ENCODE measurements around the gene ATP6V1B1. TPM values are rescaled to one million over a fixed set of nuclear protein-coding genes. Genes with fewer than 3 reads are reported as not detected.

ATP6V1B1 gene
- polyA plus RNA-seq, 1 donor, result 1.3 TPM

DNA sequence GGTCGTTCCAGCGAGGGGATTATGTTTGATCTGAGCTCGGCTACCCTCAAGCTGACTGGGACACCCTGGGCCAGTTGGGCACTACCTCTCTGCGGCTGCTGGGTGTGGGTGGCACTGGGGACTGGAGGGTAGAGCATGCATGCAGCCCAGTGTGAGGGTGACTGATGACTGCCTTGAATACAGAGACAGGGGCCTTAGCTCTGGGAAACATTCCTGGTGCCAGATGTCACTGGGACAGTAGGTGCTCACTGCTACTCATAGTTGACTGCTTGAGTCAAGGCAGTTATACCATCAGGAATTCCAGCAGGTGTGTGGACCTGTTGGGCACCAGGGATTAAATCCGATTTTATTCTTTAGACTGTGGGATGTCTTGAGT lies 33.6 kb upstream of the ATP6V1B1 start:
- DNase-seq, result no peak

DNA sequence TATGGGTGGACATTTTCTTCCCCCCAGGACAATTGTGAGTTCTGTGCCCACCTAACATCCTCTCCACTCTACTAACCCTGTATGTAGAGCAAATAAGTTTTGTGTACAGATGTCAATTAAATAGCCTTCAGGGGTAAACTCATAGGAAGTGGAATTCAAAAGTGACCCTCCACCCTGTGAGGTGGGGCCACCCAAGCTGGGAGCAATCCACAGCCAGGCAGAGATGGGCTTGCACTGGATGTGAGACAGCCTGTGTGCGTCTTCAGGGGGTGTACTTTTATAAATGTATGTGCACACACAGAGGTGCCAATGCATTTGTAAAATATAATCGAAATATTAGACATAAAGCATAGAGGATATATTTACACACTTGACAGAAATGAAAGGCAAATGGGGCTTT lies 33.1 kb upstream of the ATP6V1B1 start:
- no peak for DNase-seq

DNA sequence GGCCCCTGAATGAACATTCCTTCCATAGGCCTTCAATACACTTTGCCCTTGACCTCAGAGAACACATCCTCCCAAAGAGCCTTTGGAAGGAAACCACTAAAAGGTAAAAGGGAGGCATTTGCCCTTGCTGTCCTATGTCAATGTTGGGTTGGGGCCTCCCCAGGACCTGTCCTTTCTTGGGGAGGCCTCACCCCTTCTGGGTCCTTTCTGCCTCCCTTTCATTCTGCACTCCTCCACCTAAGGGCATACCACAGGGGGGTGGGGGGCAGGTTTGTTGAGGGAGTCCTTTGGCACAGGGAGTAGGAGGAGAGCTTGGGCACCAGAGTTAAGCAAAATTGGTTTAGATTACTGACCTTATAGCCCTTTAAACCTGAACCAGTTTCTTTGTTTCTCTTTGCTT lies 32.5 kb upstream of the ATP6V1B1 start:
- no peak for DNase-seq

DNA sequence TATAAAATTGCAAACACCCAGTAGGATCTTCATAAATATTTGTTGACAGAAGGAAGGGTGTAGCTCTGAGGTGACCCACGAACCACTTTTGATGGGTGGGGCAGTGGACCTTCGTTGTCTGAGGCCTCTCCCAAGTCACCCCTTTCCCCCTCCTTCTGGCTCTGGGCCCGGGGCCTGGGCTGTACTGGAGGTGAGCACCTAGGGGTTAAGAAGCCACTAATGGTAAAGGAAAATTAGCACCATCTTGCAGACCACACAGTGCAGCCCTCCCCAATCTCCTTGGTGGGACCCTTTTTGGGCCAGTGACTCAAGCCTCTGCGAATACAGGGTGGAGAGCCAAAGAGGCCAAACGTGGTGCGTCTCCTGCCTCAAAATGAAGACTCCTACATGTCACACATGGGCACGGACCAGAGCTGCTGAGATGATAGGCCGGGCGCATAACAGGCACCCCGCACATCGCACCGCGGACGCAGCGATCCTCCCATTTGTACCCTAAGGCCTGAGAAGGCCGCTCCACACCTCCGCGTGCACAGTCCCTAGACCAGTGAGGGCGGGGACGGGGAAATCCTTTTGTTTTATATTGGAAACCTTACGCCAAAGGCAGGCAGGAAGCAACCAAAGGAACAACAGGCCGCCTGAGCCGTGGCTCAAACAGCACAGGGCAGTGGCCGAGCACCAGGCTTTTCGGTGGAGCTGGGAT lies 31.9 kb upstream of the ATP6V1B1 start:
- no peak for DNase-seq

DNA sequence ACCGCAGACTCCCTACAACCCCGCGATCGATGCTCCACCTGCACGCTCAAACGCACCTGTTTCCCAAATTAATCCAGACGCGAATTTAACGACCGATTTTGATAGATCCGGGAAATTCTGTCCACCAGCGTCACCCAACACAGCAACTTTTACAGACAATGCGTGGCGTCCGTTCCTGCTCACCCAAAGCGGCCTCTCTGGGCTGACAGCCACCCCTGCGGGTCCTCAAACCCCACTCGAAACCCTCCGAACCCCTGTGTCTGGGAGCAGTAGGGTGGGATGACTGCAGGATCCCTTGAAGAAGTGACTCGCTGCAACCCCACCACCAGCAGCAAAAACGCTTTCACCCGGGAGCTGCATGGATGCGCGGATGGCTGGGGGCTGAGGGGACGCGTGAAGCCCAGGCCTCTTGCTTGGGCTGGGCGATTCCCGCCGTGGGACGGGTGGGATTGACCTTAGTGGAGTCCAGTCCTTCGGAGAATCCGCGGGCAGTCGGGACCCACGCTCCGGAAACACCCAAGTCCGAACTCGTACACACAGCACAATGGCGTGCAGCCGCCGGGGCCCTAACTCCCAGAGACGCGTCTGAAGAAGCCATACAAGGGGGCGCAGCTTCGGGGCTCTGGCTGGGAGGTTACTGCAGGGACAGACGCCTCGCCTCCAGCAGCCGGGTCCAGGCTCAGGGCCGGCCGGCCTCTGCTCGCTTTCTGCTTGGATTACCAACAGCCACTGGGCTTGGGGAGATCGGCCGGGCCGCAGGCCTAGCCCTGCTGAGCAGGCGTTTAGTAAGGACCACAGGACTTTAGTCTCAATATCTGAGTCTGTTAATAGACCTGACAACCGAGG lies 31.1 kb upstream of the ATP6V1B1 start:
- no peak for DNase-seq

DNA sequence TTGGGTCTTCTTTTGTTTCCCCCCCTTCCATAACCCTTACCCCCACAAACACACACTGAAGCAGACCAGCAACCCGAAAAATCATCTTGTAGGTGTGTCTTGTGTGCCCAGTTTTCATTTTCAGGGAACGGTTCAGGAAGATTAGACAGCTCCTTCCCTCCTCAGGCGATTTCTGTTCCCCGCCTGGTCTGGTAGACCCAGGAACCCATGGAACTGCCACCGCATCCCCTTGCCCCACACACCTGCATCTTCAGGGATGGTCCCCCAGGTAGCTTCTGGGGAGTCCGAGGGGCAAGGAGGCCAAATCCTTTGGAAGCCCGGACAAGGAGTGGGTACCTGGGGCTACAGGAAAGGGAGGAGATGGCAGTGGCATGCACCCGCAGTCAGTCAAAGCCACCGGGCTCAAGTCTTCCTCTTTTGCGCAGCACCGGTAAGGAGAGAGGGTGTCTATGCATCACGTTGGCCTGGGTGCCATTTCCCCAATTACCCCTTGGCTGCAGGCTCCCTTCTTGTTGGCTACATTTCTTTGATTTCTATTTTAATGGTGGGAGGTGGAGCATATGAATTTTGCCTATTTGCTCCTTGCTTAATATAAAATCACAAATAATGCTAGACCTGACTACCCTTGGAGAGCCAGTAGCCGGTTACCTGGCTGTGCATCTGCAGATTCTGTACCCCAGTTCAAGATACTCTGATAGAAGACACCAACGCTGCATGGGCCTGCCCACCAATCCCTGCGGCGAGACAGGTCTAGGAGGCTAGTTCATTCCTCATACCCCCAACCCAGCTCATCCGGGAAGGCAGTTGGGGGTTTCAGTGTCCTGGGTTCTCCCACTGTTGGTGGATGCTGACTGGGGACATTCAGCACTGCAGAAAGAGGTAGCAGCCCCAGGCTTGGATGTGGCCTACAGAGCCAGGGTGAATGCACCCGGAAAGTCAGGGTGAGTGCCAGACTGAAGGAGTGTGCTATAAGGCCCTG lies 30.0 kb upstream of the ATP6V1B1 start:
- no peak for DNase-seq

DNA sequence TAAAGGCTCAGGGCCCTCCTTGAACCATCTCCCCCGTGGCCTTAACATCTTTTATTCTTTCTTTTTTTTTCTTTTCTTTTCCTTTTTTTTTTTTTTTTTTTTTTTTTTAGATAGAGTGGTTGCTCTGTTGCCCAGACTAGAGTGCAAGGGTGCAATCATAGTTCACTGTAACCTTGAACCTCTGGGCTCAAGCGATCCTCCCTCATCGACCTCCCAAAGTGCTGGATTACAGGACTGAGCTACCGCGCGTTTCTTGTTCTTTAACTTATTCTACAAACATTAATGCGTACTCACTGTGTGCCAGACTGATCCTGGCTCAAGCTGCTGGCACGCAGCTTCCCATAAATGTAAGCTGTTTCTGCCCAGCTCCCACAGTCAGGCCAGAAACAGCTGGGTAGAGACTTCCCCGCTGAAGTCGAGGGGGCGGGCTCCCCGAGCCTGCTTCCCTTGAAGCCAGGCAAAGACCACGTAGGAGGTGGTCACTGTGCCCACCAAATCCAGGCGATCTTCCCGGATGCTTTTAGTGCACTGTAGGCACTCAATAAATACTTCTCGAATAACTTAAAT lies 29.2 kb upstream of the ATP6V1B1 start:
- no peak for DNase-seq

DNA sequence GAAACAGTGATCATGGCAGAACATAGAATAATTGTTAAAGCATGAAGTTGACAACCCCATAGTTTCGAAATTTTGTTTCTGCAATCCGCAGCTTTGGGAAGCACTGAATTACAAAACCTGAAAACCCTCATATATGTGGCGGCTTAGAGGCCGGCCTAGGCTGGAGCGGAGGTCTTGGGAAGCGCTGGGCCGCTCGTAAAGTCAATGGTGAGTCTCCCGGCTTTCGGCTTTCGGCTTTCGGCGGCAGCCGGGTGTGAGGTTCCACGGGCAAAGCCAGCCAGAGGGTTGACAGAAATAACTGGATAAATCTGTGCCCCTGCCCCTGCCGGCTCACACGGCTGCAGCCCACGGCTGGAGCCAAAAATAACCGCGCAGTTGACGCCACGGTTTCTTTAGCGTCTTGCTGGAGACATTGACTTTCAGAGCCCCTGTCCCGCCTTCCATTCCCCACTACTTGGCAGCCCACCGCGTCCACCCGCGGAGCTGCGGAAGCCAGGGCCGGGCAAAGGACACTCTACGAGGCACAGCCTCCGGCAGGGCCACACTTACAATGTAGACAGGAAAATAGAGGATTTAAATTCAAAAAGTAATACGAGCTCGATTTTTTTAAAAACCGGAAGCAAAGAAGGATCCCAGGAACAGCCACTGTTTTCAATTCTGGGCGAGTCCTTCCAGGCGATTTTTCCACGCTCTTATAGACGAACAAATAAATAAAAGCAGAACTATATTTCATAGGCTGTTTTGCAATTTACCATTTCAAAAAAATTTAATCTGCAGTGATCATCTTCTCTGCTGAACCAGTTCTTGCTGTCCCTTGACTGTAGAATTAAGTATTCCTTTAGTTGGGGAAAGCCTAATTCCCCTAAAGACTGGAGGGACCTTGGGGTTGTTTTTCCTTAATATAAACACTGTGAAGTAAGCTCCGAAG lies 28.3 kb upstream of the ATP6V1B1 start:
- DNase-seq, result no peak

DNA sequence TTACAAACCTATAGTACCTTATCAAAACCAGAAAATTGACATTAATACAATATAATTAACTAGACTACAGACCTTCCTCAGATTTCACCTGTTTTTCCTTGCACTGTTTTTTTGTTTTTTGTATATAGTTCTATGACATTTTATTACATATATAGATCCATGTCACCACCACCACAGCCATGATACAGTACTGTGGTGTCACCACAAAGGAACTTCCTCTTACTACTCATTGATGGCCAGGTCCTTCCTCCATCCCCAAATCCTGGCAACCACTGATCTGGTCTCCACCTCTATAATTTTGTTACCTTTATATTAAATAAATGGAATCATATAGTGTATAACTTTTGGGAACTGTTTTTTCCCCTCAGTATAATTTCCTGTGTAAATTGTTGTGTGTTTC lies 19.4 kb upstream of the ATP6V1B1 start:
- DNase-seq, result no peak

DNA sequence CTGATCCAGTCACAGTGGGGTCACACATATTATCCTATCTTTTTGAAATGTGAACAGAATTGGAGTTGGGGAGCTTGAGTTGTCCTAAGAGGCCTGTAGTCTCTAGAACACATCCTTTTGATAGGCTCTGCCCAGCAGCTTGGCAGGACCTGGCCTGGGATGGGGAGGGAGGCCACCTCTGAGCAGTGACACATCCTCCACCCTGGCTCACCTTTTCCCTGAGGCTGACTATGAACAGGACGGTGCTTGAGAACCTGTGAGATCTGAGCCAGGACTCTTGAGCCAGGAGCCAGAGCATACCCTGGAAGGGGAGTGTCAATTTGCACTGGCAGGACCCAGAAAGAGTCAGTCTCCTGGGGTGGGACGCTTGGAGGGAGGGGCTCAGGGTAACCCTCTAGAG lies 17.7 kb upstream of the ATP6V1B1 start:
- no peak for DNase-seq

DNA sequence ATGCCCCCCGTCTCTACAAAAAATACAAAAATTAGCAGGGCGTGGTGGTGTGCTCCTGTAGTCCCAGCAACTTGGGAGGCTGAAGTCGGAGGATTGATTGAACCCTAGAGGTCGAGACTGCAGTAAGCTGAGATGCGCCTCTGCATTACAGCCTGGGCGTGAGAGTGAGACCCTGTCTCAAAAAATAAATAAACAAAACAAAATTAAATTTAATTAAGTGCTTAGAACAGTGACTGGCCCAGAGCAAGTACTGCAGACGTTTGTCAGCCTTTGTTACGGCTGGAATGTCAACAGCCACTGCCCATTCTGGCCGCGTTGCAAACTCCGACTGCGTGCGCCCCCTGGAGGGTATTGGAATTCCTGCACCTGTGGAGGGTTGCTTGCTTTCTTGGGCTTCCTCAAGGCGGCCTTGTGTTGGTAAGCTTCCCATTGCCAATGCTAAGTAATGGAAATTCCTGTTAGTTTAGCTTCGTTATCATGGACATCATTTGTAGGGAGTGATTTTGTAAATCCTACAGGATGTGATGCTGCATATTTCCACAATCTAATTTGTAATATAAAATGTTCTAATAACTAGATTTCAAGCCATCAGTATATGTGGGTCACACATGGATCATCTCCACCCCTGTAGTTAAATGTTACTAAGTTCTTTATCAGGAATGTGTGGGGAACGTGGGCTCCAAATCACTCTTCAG lies 15.9 kb upstream of the ATP6V1B1 start:
- DNase-seq, result peak; percentile 56

DNA sequence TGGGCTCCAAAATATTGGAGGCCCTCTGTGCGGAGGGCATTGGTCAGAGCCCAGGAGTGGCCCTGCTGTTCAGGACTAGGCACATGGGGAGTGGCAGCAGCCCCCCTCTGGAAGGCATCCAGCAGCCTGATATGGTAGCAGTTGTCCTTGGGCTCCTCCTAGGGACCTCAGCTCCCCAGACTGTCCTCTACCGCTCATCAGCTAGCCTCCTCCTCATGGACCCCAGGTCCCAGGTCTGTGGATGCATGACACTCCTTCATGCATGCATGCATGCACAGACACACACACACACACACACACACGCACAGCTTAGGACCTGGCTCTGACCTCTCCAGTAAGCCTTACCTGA lies 15.4 kb upstream of the ATP6V1B1 start:
- DNase-seq, result no peak

DNA sequence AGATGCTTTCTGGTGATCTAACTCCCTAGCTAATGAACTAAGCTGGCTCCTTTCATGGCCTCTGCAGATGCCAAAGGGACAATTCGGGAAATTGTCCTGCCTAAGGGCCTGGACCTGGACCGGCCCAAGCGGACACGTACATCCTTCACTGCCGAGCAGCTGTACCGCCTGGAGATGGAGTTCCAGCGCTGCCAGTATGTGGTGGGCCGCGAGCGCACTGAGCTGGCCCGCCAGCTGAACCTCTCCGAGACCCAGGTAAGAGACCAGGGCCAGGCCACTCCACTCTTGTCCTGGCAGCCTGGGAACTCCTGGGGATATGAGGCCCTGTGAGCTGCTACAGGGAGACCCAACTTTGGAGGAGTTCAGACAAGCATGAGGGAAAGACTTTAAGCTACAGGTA lies 14.7 kb upstream of the ATP6V1B1 start:
- no peak for DNase-seq

DNA sequence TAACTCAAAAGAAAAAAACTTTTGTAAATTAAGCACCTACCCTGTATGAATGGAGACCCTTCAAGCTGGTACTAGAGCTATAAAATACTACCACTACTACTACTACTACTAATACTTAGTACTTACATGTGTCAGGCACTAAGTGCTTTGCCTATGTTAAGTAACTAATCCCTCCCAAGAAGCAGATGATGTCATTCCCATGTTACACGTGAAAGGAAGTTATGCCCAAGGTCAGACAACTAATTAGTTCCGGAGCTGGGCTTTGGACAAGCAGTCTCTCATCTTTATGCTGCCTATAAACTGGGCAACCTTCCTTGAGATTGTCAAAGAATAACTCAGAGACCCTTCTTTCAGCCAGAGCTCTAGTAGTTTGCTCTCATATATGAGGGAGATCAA lies 13.9 kb upstream of the ATP6V1B1 start:
- DNase-seq, result no peak

DNA sequence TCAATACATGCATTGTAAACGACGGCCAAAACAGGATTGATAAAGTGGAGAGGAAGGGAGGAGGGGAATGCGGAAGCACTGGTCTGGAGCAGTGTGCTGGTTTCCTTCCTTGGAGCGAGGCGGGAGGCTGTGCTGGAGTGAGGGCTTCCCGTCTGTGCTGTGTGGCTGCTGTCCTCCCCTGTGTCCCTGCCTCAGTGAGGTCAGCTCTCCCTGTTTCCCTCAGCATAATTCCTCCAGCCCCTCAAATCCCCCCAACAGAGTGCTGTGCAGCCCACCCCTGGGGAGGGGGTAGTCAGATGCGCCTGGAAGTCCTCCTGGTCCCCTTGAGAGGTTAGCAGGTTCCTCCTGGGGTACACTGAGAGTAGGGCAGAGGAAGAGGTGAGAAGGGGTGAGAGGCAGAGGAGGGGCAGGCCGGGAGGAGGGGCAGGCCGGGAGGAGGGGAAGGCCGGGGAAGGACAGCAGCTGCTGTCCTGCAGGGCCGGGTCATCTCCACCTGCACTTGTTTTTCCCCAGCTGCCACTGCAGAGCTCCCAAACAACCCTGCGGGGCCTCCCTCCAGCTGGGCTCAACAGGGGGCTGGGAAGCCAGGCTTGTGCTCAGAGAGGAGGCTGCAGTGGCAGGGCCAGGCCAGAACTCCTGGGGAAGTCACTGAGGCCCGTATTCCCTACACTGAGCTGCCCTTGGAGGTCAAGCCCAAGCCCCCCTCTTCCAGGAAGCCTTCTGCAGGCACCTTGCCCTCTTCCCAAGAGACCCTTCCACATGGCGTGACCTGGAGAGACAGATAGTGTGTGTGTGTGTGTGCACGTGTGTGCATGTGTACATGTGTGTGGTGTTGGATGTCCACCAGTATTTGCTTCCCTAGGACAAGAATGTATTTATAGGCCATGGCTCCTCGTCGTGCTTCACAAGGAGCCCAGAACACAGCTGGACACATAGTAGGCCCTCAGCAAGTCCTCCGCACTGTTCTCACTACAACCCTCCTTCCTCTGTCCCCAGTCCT lies 13.2 kb upstream of the ATP6V1B1 start:
- DNase-seq, result no peak

DNA sequence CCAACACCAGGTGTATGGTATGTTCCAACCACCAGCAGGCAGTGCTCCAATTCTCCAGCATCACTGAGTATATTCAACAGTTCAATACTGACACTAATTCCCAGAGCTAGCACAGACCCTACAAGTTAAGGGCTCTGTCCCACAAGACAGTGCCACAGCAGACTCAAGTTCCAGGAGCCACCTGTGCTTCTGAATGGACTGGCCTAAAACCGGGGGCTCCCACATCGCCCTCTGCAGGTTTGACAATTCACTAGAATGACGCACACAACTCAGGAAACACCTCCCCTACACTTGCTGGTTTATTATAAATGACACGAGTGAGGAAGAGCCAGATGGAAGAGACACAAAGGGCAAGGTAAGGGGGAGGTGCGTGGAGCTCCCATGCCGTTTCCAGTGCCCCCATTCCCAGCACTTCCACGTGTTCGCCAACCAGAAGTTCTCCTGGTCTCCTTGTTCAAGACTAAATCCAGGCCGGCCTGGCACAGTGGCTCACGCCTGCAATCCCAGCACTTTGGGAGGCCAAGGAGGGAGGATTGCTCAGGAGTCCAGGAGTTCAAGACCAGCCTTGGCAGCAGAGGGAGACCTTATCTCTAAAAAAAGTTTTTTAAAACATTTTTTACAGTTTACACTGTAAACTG lies 12.2 kb upstream of the ATP6V1B1 start:
- no peak for DNase-seq

DNA sequence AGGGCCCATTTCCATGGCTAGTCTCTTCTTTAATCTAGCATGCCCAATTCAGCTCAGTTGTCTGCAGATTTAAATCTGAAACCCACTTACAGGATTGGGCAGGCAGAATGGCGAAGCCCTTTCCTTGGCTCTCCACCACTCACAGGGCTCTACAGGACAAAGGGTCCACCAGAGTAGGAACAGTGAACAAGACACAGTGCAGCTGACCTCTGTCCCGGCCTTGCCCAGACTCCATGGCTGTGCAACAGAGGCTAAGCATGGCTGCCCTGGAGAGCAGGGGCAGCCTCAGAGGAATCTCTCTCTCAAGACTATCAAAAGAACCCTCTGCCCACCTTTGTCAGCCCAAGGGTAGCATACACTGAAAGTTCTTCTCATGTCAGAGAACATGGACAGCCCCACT lies 9.7 kb upstream of the ATP6V1B1 start:
- no peak for DNase-seq

DNA sequence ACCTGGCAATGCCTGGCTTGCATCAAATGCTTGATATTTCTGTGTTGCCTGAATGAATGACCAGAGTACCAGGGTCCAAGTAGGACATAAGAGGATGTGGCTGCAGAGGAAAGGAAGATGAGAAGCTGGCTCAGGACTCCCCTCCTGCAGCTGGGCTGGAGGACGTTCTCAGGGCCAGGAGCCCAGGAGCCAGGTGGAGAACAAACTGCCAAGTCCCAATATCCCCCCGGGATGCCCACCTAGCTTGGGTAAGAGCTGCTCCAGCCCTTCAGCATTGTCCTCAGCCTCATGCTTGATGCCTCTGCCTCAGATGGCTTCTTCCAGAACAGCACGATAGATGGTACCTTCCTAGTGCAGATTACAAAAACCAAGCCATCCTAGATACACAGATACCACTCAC lies 8.6 kb upstream of the ATP6V1B1 start:
- DNase-seq, result no peak

DNA sequence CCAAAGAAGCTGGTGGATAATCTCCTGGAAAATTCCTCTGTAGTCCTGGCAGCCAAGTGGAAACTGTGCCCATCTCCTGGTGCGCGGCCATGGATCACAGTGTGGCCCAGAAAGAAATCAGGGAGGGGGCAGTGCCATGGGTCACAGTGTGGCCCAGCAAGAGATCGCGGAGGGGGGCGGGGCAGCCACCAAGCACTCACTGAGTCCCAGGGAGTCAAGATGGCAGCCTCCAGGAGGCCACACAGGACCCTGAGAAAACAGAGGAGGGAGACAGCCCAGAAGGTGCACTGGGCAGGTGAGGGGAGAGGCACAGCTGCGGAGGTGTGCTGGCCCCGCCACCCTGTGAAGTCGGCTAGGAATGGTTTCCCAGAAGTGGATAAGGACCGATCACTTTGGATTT lies 8.1 kb upstream of the ATP6V1B1 start:
- DNase-seq, result no peak
